Measurements from ENCODE around the gene SMIM5.
A peak's percentile ranks its signal among the peaks of the same experiment; 100 is the strongest.

SMIM5 gene

DNA sequence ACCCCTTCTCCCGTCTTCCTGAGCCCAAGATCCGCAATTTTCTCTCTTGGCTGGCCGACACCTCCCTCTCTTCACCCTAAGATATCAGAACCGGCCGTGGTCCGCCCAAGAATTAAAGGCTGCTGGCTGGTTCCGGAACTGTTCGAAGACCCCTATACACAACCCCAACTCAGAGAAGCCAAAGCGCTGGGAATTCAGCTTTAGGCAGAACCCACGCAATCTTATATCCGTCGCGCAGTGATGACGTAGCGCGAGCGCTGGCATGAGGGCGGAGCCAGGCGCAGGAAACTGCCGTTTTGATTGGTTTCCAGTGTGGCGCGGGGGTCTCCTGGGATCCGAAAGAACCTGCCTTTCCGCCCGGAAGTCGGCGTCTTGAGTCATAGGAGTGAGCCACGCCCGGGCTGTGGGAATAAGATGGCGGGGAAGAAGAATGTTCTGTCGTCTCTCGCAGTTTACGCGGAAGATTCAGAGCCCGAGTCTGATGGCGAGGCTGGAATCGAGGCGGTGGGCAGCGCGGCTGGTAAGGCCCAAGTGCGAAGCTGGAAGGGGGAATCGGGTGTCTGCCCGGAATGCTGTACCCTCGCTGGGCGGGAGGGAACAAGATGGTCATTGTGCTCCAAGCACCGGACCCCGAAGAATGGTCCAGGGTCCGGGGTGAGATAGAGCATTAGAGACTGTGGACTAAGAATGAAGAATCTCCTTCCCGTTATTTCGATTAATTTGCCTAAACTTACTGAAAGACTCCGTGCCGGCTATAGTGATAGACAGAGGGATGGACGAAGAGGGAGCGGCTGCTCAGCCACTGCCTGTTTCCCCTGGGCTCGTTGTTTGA is 33.9 kb downstream of the SMIM5 start, which contains the start of the genes RECQL5 and SAP30BP:
Gene RECQL5 (minus strand): TSS at position 196 of the 832 bp plus-strand sequence. CDS start 597 bp downstream, outside the sequence.
Gene SAP30BP (plus strand): TSS at position 380 of the 832 bp plus-strand sequence. CDS start 35 bp downstream, at position 415.
- H3K4me1 ChIP-seq (ENCODE audit: control insufficient read depth, insufficient read depth, low read length): no peaks in the 10 kb centered on the region
- H3K36me3 ChIP-seq (ENCODE audit: control insufficient read depth, insufficient read depth, low read length): peaks cover 22% of the 10 kb centered on the region
- H3K27me3 ChIP-seq (ENCODE audit: control insufficient read depth, insufficient read depth, low read length, poor library complexity, severe bottlenecking): no peaks in the 10 kb centered on the region
- H3K27ac ChIP-seq (ENCODE audit: insufficient read depth, low read depth, low read length, poor library complexity, severe bottlenecking): peak within 1 kb of the TSS; percentile 60
- no peaks in the 10 kb centered on the region for H3K9me3 ChIP-seq (ENCODE audit: control insufficient read depth, low read length)
- peak within 1 kb of the TSS; percentile 85 for H3K4me3 ChIP-seq (ENCODE audit: insufficient read depth, low read depth, low read length)
- 1% methylated on average over 55 of the region's 55 CpGs for WGBS, 2 experiments

DNA sequence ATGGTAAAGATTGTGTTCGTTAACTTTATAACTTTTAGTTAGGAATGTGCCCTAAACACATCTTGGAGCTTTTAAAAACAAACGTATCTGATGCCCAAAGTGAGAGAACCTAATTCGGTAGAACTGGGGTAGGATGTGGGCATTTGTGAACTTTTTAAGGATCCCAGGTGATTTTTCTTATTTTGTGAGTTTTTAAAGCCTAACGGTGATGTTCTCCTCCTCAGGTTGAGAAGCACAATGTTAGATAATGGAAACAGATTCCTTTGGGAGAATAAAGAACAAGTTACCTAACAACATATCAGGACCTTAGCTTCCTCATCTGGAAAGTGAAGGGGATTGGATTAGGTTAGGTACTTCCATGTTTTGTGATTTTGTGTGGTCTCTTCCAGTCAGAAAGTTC is 34.6 kb downstream of the SMIM5 start:
- Histone ChIP-seq H3K4me3 (ENCODE audit: insufficient read depth, low read depth, low read length) (peak overlapping the region; percentile 85), H3K36me3 (ENCODE audit: control insufficient read depth, insufficient read depth, low read length) (peaks cover 20% of the 10 kb centered on the region), H3K27ac (ENCODE audit: insufficient read depth, low read depth, low read length, poor library complexity, severe bottlenecking) (no peak overlapping the region), H3K27me3 (ENCODE audit: control insufficient read depth, insufficient read depth, low read length, poor library complexity, severe bottlenecking) (no peaks in the 10 kb centered on the region), H3K4me1 (ENCODE audit: control insufficient read depth, insufficient read depth, low read length) (no peaks in the 10 kb centered on the region), H3K9me3 (ENCODE audit: control insufficient read depth, low read length) (no peaks in the 10 kb centered on the region)
- 9 to 11% methylated on average over 4 of the region's 4 CpGs for WGBS, 2 experiments

DNA sequence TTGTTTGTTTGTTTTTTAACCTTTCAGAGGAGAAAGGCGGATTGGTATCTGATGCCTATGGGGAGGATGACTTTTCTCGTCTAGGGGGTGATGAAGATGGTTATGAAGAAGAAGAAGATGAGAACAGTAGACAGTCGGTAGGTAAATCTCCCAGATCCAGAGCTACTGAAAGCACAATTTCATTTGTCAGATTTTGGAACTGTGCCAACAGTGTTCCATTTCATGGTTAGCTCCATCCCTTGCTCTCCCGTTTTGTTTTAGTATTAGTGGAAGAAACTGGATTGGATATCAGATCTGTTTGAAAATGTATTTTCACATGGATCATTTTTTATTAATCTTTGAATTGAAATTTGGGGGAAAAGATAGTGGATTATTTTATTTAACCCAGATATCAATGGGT is 35.3 kb downstream of the SMIM5 start:
- H3K36me3 ChIP-seq (ENCODE audit: control insufficient read depth, insufficient read depth, low read length): peaks cover 19% of the 10 kb centered on the region
- H3K27ac ChIP-seq (ENCODE audit: insufficient read depth, low read depth, low read length, poor library complexity, severe bottlenecking): no peak overlapping the region
- 91 to 93% methylated on average over 4 of the region's 4 CpGs for WGBS, 2 experiments
- H3K9me3 ChIP-seq (ENCODE audit: control insufficient read depth, low read length): no peaks in the 10 kb centered on the region
- H3K4me1 ChIP-seq (ENCODE audit: control insufficient read depth, insufficient read depth, low read length): no peaks in the 10 kb centered on the region
- no peaks in the 10 kb centered on the region for H3K27me3 ChIP-seq (ENCODE audit: control insufficient read depth, insufficient read depth, low read length, poor library complexity, severe bottlenecking)
- no peak overlapping the region for H3K4me3 ChIP-seq (ENCODE audit: insufficient read depth, low read depth, low read length)

DNA sequence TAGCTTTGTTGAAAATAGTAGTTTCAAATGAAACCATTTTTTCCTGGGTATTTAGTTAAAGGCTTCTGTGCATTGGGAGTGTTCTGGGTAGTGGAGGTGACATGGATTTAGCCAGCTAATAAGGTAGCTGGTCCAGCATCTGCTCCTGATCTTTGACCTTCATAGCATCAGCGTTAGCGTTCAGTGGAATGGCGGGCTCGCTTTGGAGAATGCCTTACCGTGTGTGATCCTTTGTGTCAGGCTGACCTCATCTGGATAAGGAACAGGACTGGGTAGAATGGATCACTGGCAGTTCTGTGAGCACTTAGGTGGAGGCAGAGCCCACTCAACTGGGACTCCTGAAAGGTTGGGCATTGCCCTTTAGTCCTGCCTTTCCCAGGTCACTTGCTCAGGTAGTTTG is 37.6 kb downstream of the SMIM5 start:
- Histone ChIP-seq H3K36me3 (ENCODE audit: control insufficient read depth, insufficient read depth, low read length) (peaks cover 19% of the 10 kb centered on the region), H3K4me3 (ENCODE audit: insufficient read depth, low read depth, low read length) (no peak overlapping the region), H3K27me3 (ENCODE audit: control insufficient read depth, insufficient read depth, low read length, poor library complexity, severe bottlenecking) (no peaks in the 10 kb centered on the region), H3K9me3 (ENCODE audit: control insufficient read depth, low read length) (no peaks in the 10 kb centered on the region), H3K4me1 (ENCODE audit: control insufficient read depth, insufficient read depth, low read length) (no peaks in the 10 kb centered on the region), H3K27ac (ENCODE audit: insufficient read depth, low read depth, low read length, poor library complexity, severe bottlenecking) (no peak overlapping the region)
- WGBS, 2 experiments: 93 to 98% methylated on average over 5 of the region's 5 CpGs

- Histone ChIP-seq H3K4me3 (ENCODE audit: insufficient read depth, low read depth, low read length) (no peak overlapping the region), H3K27me3 (ENCODE audit: control insufficient read depth, insufficient read depth, low read length, poor library complexity, severe bottlenecking) (no peaks in the 10 kb centered on the region), H3K9me3 (ENCODE audit: control insufficient read depth, low read length) (no peaks in the 10 kb centered on the region), H3K27ac (ENCODE audit: insufficient read depth, low read depth, low read length, poor library complexity, severe bottlenecking) (no peak overlapping the region), H3K4me1 (ENCODE audit: control insufficient read depth, insufficient read depth, low read length) (no peaks in the 10 kb centered on the region), H3K36me3 (ENCODE audit: control insufficient read depth, insufficient read depth, low read length) (peaks cover 19% of the 10 kb centered on the region)
- WGBS, 2 experiments: 95 to 98% methylated on average over 5 of the region's 5 CpGs
Observed at GRCh38 chr17:75672011-75672410, 38.8 kb downstream of the SMIM5 start.

GRCh38 chr17:75673487-75673886 is 40.3 kb downstream of the SMIM5 start:
- no peak overlapping the region for H3K27ac ChIP-seq (ENCODE audit: insufficient read depth, low read depth, low read length, poor library complexity, severe bottlenecking)
- H3K4me1 ChIP-seq (ENCODE audit: control insufficient read depth, insufficient read depth, low read length): no peaks in the 10 kb centered on the region
- no peak overlapping the region for H3K4me3 ChIP-seq (ENCODE audit: insufficient read depth, low read depth, low read length)
- 97% methylated on average over 3 to 4 of the region's 4 CpGs for WGBS, 2 experiments
- H3K27me3 ChIP-seq (ENCODE audit: control insufficient read depth, insufficient read depth, low read length, poor library complexity, severe bottlenecking): no peaks in the 10 kb centered on the region
- H3K9me3 ChIP-seq (ENCODE audit: control insufficient read depth, low read length): no peaks in the 10 kb centered on the region
- peaks cover 19% of the 10 kb centered on the region for H3K36me3 ChIP-seq (ENCODE audit: control insufficient read depth, insufficient read depth, low read length)

- Histone ChIP-seq H3K9me3 (ENCODE audit: control insufficient read depth, low read length) (no peaks in the 10 kb centered on the region), H3K36me3 (ENCODE audit: control insufficient read depth, insufficient read depth, low read length) (peaks cover 12% of the 10 kb centered on the region), H3K4me1 (ENCODE audit: control insufficient read depth, insufficient read depth, low read length) (no peaks in the 10 kb centered on the region), H3K27me3 (ENCODE audit: control insufficient read depth, insufficient read depth, low read length, poor library complexity, severe bottlenecking) (no peaks in the 10 kb centered on the region), H3K4me3 (ENCODE audit: insufficient read depth, low read depth, low read length) (no peak overlapping the region), H3K27ac (ENCODE audit: insufficient read depth, low read depth, low read length, poor library complexity, severe bottlenecking) (no peak overlapping the region)
- WGBS, 2 experiments: 98 to 100% methylated on average over 2 of the region's 3 CpGs
Observed at GRCh38 chr17:75676461-75676860, 43.2 kb downstream of the SMIM5 start.

DNA sequence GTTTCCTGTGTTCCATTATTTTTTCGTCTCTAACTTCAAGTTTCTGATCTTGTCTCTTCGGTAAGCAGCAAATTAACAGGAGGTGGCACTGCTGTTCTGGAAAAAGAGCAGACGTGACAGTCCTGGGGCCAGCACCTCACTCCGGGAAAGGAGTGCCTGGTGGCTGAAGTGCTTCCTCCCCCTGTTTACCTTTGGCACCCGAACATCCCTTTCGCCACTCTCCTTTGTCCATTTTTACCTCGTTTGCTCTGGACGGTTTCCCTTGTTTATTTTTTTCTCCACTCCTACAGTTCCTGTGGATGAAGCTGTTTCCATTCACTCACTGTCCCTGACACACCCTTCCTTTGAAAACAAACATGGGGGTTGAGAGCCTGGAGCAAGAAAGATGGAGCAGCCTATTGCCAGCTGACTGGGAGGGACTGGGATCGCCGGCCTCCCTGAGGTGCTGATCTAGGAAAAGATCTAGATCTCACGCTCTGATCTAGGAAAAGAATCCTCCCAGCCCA is 46.5 kb downstream of the SMIM5 start:
- 89 to 95% methylated on average over 11 of the region's 11 CpGs for WGBS, 2 experiments
- Histone ChIP-seq H3K4me1 (ENCODE audit: control insufficient read depth, insufficient read depth, low read length) (no peaks in the 10 kb centered on the region), H3K4me3 (ENCODE audit: insufficient read depth, low read depth, low read length) (no peak overlapping the region), H3K9me3 (ENCODE audit: control insufficient read depth, low read length) (no peaks in the 10 kb centered on the region), H3K36me3 (ENCODE audit: control insufficient read depth, insufficient read depth, low read length) (no peaks in the 10 kb centered on the region), H3K27me3 (ENCODE audit: control insufficient read depth, insufficient read depth, low read length, poor library complexity, severe bottlenecking) (no peaks in the 10 kb centered on the region), H3K27ac (ENCODE audit: insufficient read depth, low read depth, low read length, poor library complexity, severe bottlenecking) (no peak overlapping the region)

DNA sequence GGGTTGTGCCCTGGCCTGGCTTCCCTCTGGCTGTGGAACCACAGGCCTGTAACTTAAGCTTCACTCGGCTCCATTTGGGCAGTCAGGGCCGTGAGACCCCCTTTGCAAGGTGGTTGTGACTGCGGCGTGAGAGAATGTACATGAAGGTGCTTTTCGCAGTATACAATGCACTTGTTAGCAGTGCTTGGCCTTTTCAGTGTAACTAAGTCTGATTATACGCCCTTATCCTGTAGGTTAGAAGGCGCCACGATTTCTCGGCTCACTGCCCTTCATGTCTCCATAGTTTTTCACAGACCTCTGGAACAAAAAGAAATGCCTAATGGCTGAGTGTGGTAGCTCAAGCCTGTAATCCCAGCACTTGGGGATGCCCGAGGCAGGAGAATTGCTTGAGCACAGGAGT is 47.2 kb downstream of the SMIM5 start:
- Histone ChIP-seq H3K36me3 (ENCODE audit: control insufficient read depth, insufficient read depth, low read length) (no peaks in the 10 kb centered on the region), H3K9me3 (ENCODE audit: control insufficient read depth, low read length) (no peaks in the 10 kb centered on the region), H3K27ac (ENCODE audit: insufficient read depth, low read depth, low read length, poor library complexity, severe bottlenecking) (no peak overlapping the region), H3K4me1 (ENCODE audit: control insufficient read depth, insufficient read depth, low read length) (no peaks in the 10 kb centered on the region), H3K27me3 (ENCODE audit: control insufficient read depth, insufficient read depth, low read length, poor library complexity, severe bottlenecking) (no peaks in the 10 kb centered on the region), H3K4me3 (ENCODE audit: insufficient read depth, low read depth, low read length) (no peak overlapping the region)
- 94 to 95% methylated on average over 10 of the region's 10 CpGs for WGBS, 2 experiments

DNA sequence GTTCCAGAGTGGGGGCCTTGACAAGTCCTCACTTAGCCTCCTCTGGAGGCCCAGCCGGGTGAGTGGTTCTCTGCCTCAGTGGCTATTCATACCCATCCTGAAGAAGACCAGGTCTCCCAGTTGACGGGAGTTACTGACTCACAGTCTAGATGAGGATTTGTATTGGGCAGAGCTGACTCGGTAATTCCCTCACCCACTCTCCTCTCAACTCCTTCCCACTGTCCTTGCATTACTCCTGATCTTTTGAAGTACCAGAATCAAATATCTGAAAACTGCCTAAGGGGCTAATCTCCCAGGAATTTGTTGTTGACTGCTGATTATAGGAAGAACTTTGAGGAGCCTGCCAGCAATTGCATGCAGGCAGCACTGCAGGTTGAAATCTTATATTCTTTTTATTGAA is 48.1 kb downstream of the SMIM5 start:
- H3K27me3 ChIP-seq (ENCODE audit: control insufficient read depth, insufficient read depth, low read length, poor library complexity, severe bottlenecking): no peaks in the 10 kb centered on the region
- H3K9me3 ChIP-seq (ENCODE audit: control insufficient read depth, low read length): no peaks in the 10 kb centered on the region
- H3K4me1 ChIP-seq (ENCODE audit: control insufficient read depth, insufficient read depth, low read length): no peaks in the 10 kb centered on the region
- H3K27ac ChIP-seq (ENCODE audit: insufficient read depth, low read depth, low read length, poor library complexity, severe bottlenecking): no peak overlapping the region
- 94 to 96% methylated on average over 3 of the region's 3 CpGs for WGBS, 2 experiments
- no peaks in the 10 kb centered on the region for H3K36me3 ChIP-seq (ENCODE audit: control insufficient read depth, insufficient read depth, low read length)
- H3K4me3 ChIP-seq (ENCODE audit: insufficient read depth, low read depth, low read length): no peak overlapping the region

Measured in ectodermal cell (in vitro differentiated cells).